IMR-90 (cell line): ENCODE measurements around the gene RAP1GAP. TPM values are rescaled to one million over a fixed set of nuclear protein-coding genes. Genes with fewer than 3 reads are reported as not detected.
A peak's percentile ranks its signal among the peaks of the same experiment; 100 is the strongest.

Source experiments
- ATAC-seq: fragments of 200-7000 bp; cut with Tn5 transposase; 2 replicates; pipeline ENCODE4 v1.9.1; 2020; ENCODE audit warnings: low read depth, mild to moderate bottlenecking, moderate library complexity
- BruUV-seq: library from RNA; stranded (reverse); fragments of 400-500 nt; replicated peaks from 2 replicates; lab custom pipeline; 2021; lab: Mats Ljungman, UMichigan
- CTCF ChIA-PET: fragments of 300-600 bp; formaldehyde crosslinking; extraction: SDS; loops from one replicate; lab custom pipeline; 2021; ENCODE audit warnings: antibody characterized with exemption; lab: Yijun Ruan, JAX
- POLR2A ChIA-PET: fragments of 300-600 bp; sonication (Branson Sonifier 250); formaldehyde crosslinking; loops from one replicate; lab custom pipeline; 2022; ENCODE audit warnings: antibody characterized with exemption; ENCODE audit not compliant: unreplicated experiment; lab: Charles Lee
- DNase-seq: peaks from one replicate; pipeline ENCODE4 v3.0.0; 2013
- H2AFZ ChIP-seq: replicated peaks from 2 replicates; pipeline ENCODE3; 2013; ENCODE audit warnings: low read length, mild to moderate bottlenecking; ENCODE audit not compliant: poor library complexity
- H2AK5ac ChIP-seq: 2 replicates; pipeline ENCODE4 v1.6.1; 2013; ENCODE audit warnings: low read depth, low read length, inconsistent platforms
- H2AK9ac ChIP-seq: replicated peaks from 2 replicates; pipeline ENCODE3; 2013; ENCODE audit warnings: mild to moderate bottlenecking, low read depth, low read length, moderate library complexity; ENCODE audit not compliant: poor library complexity
- H2BK120ac ChIP-seq: 2 replicates; pipeline ENCODE4 v1.6.1; 2013; ENCODE audit warnings: low read depth, low read length, inconsistent platforms
- H2BK15ac ChIP-seq: 3 replicates; pipeline ENCODE4 v1.6.1; 2013; ENCODE audit warnings: low read depth, low read length, inconsistent platforms
- H2BK20ac ChIP-seq: 2 replicates; pipeline ENCODE4 v1.6.1; 2013; ENCODE audit warnings: low read depth, mild to moderate bottlenecking, inconsistent platforms, low read length, moderate library complexity
- H2BK5ac ChIP-seq: 2 replicates; pipeline ENCODE4 v1.6.1; 2013; ENCODE audit warnings: mild to moderate bottlenecking, low read depth, low read length, inconsistent platforms; ENCODE audit not compliant: poor library complexity, severe bottlenecking
- H3K14ac ChIP-seq: replicated peaks from 2 replicates; pipeline ENCODE4 v1.6.1; 2013; ENCODE audit warnings: low read depth, low read length, inconsistent platforms
- H3K18ac ChIP-seq: 2 replicates; pipeline ENCODE4 v1.6.1; 2013; ENCODE audit warnings: low read depth, low read length, control low read depth
- H3K23ac ChIP-seq: 2 replicates; pipeline ENCODE4 v1.6.1; 2013; ENCODE audit warnings: low read depth, low read length, inconsistent platforms
- H3K27ac ChIP-seq: 2 replicates; pipeline ENCODE4 v1.5.1; 2013; ENCODE audit warnings: mild to moderate bottlenecking, control low read depth, low read length; ENCODE audit not compliant: insufficient read depth
- H3K27me3 ChIP-seq: 2 replicates; pipeline ENCODE4 v1.6.1; 2013; ENCODE audit warnings: low read length; ENCODE audit not compliant: control insufficient read depth, insufficient read depth
- H3K36me3 ChIP-seq: 2 replicates; pipeline ENCODE4 v1.6.1; 2013; ENCODE audit warnings: low read length, mixed read lengths; ENCODE audit not compliant: control insufficient read depth, insufficient read depth
- H3K4ac ChIP-seq: 2 replicates; pipeline ENCODE4 v1.6.1; 2013; ENCODE audit warnings: low read depth, low read length, inconsistent platforms
- H3K4me1 ChIP-seq: 2 replicates; pipeline ENCODE4 v1.6.1; 2013; ENCODE audit warnings: low read length, mixed read lengths; ENCODE audit not compliant: control insufficient read depth, insufficient read depth
- H3K4me2 ChIP-seq: 2 replicates; pipeline ENCODE4 v1.6.1; 2013; ENCODE audit warnings: low read depth, mild to moderate bottlenecking, control low read depth, low read length, moderate library complexity
- H3K4me3 ChIP-seq: 2 replicates; pipeline ENCODE4 v1.5.1; 2013; ENCODE audit warnings: low read depth, mild to moderate bottlenecking, control low read depth, low read length, moderate library complexity; ENCODE audit not compliant: insufficient read depth
- H3K56ac ChIP-seq: 2 replicates; pipeline ENCODE4 v1.6.1; 2013; ENCODE audit warnings: low read length, inconsistent platforms; ENCODE audit not compliant: insufficient read depth; ENCODE audit errors: extremely low read depth
- H3K79me1 ChIP-seq, 2 experiments: 2 replicates each; pipeline ENCODE4 v1.6.1; 2013; ENCODE audit warnings: low read length in 2 of 2, inconsistent platforms in 1 of 2, low read depth in 1 of 2
- H3K9ac ChIP-seq: 2 replicates; pipeline ENCODE4 v1.6.1; 2013; ENCODE audit warnings: low read depth, low read length, control low read depth
- H3K9me1 ChIP-seq: 2 replicates; pipeline ENCODE4 v1.6.1; 2013; ENCODE audit warnings: low read length, inconsistent platforms; ENCODE audit not compliant: insufficient read depth
- H3K9me3 ChIP-seq: 2 replicates; pipeline ENCODE4 v1.6.1; 2013; ENCODE audit warnings: low read length; ENCODE audit not compliant: control insufficient read depth, insufficient read depth
- H4K20me1 ChIP-seq: 2 replicates; pipeline ENCODE4 v1.6.1; 2013; ENCODE audit warnings: low read length, inconsistent platforms; ENCODE audit not compliant: insufficient read depth
- H4K5ac ChIP-seq: 2 replicates; pipeline ENCODE4 v1.6.1; 2013; ENCODE audit warnings: mild to moderate bottlenecking, low read depth, low read length, control low read depth
- H4K8ac ChIP-seq, 2 experiments: 2 replicates each; pipeline ENCODE4 v1.6.1; 2013; ENCODE audit warnings: low read depth in 2 of 2, low read length in 2 of 2, control low read depth in 1 of 2, inconsistent platforms in 1 of 2
- H4K91ac ChIP-seq: 2 replicates; pipeline ENCODE4 v1.6.1; 2013; ENCODE audit warnings: low read depth, low read length, inconsistent platforms; ENCODE audit not compliant: insufficient read depth
- BHLHE40 ChIP-seq: fragments of 150-350 bp; IDR thresholded peaks from 2 replicates; pipeline ENCODE4 v1.6.1; 2016; ENCODE audit warnings: mild to moderate bottlenecking, low read depth, low read length
- CEBPB ChIP-seq: IDR thresholded peaks from 2 replicates; pipeline ENCODE4 v1.6.1; 2012; ENCODE audit warnings: low read depth, low read length, improper control_type of control experiment
- FOS ChIP-seq: fragments of 150-350 bp; IDR thresholded peaks from 2 replicates; pipeline ENCODE4 v1.6.1; 2016; ENCODE audit warnings: low read depth, low read length
- MAZ ChIP-seq: IDR thresholded peaks from 2 replicates; pipeline ENCODE4 v1.6.1; 2012; ENCODE audit warnings: low read depth, mild to moderate bottlenecking, low read length, improper control_type of control experiment, moderate library complexity, borderline replicate concordance
- MXI1 ChIP-seq: IDR thresholded peaks from 2 replicates; pipeline ENCODE4 v1.6.1; 2012; ENCODE audit warnings: low read depth, mild to moderate bottlenecking, low read length, moderate library complexity, borderline replicate concordance
- RAD21 ChIP-seq: IDR thresholded peaks from 2 replicates; pipeline ENCODE4 v1.6.1; 2012; ENCODE audit warnings: low read length, improper control_type of control experiment
- RFX5 ChIP-seq: IDR thresholded peaks from 2 replicates; pipeline ENCODE4 v1.8.0; 2012; ENCODE audit warnings: low read depth, mild to moderate bottlenecking, low read length, moderate library complexity
- SMC3 ChIP-seq: fragments of 150-350 bp; IDR thresholded peaks from 2 replicates; pipeline ENCODE4 v1.6.1; 2016; ENCODE audit warnings: low read depth, mild to moderate bottlenecking, antibody characterized with exemption, low read length, moderate library complexity
- WGBS, 2 experiments: methylation state at CpG; one replicate each; pipeline versions ENCODE4 v1.1.5 to v1.1.7; 2013; ENCODE audit warnings: missing lambda C conversion rate in 2 of 2; ENCODE audit not compliant: insufficient read length in 1 of 2; ENCODE audit errors: extremely low coverage in 2 of 2; 5-methylcytosine and 5-hydroxymethylcytosine counted together
- dilution Hi-C: fragments of 300-500 bp; cut with HindIII; formaldehyde crosslinking; loops from one replicate; pipeline ENCODE4 v1.14.3; 2018; ENCODE audit warnings: low sequenced_read_pairs; ENCODE audit not compliant: unreplicated experiment
- in situ Hi-C: fragments of 300-500 bp; cut with MboI; formaldehyde crosslinking; loops from 3 replicates; pipeline ENCODE4 v1.14.3; 2019; ENCODE audit warnings: low sequenced_read_pairs, inconsistent platforms, mixed read lengths
- intact Hi-C: fragments of 100-400 bp; cut with micrococcal nuclease; formaldehyde crosslinking; loops from 2 replicates; pipeline ENCODE4 v1.10.0; 2022
- polyA plus RNA-seq, 3 experiments: library from polyadenylated mRNA; depleted of rRNA; stranded (reverse); fragments of >200 nt; gene quantifications; 2 replicates each; pipeline ENCODE4 v1.2.3, GENCODE V29; 2012; ENCODE audit warnings: low replicate concordance in 1 of 3
- total RNA-seq: library from RNA; depleted of rRNA; stranded (reverse); fragments of >200 nt; gene quantifications from 2 replicates; pipeline ENCODE4 v1.2.3, GENCODE V29; 2012
- TF ChIP-seq, protein P1 (sequence below): fragments of 150-350 bp; IDR thresholded peaks from 2 replicates; pipeline ENCODE4 v1.6.1; 2017; ENCODE audit warnings: mild to moderate bottlenecking, antibody characterized with exemption, low read length, low read depth

Gene RAP1GAP
- total and polyA plus RNA-seq, 2 of the 4 experiments (the other 2 are of a cell fraction) = under 0.01 to 0.10 TPM

- BruUV-seq = no TSS peak
- dilution Hi-C loops = no loop called here
- Histone ChIP-seq H3K4me3 (no peak overlapping the region), H3K36me3 (no peaks in the 10 kb centered on the region), H4K20me1 (0 out of 2 replicates have a peak, but pooled peaks cover 3% of the 10 kb centered on the region), H3K4me1 (peaks cover 16% of the 10 kb centered on the region), H4K5ac (peak overlapping the region; percentile 52; the same call in 1 of the 2 replicates), H3K4me2 (no peak overlapping the region), H2AK5ac (peak overlapping the region; percentile 96), H2AK9ac (peak overlapping the region; percentile 45), H3K9ac (no peak overlapping the region), H3K56ac (no peak overlapping the region), H3K27ac (no peak overlapping the region), H2BK15ac (peak overlapping the region; percentile 45; the same call in 2 of the 3 replicates), H3K4ac (peak overlapping the region; percentile 38; the same call in 1 of the 2 replicates), H3K27me3 (no peaks in the 10 kb centered on the region), H2BK120ac (peak overlapping the region; percentile 73), H4K8ac (peak overlapping the region; percentile 33 to 85; a peak in 1 of 4 replicates), H3K18ac (peak overlapping the region; percentile 7; the same call in 1 of the 2 replicates), H3K14ac (0 out of 2 replicates have a peak overlapping the region, but pooled peaks have one; percentile 14), H2BK20ac (0 out of 2 replicates have a peak overlapping the region, but pooled peaks have one; percentile 28), H2BK5ac (peak overlapping the region; percentile 74), H3K23ac (no peak overlapping the region), H3K79me1 (no peaks in the 10 kb centered on the region), H2AFZ (peak overlapping the region; percentile 12), H4K91ac (peak overlapping the region; percentile 31; the same call in 1 of the 2 replicates), H3K9me3 (peaks cover 4% of the 10 kb centered on the region), H3K9me1 (peaks cover 14% of the 10 kb centered on the region)
- TF ChIP-seq, protein P1, sequence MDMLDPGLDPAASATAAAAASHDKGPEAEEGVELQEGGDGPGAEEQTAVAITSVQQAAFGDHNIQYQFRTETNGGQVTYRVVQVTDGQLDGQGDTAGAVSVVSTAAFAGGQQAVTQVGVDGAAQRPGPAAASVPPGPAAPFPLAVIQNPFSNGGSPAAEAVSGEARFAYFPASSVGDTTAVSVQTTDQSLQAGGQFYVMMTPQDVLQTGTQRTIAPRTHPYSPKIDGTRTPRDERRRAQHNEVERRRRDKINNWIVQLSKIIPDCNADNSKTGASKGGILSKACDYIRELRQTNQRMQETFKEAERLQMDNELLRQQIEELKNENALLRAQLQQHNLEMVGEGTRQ = no peak
- TF ChIP-seq RAD21 (no peak), RFX5 (no peak), SMC3 (no peak), BHLHE40 (no peak), MXI1 (no peak), CEBPB (no peak), FOS (no peak), MAZ (no peak)
- POLR2A ChIA-PET = no interaction called here
- no peak for ATAC-seq
- intact Hi-C loops = no loop called here
- DNase-seq = no peak
- in situ Hi-C loops = no loop called here
- 92% methylated on average over 2 of the region's 10 CpGs; no CpG with 5 or more reads in 1 of the 2 experiments for WGBS, 2 experiments
- CTCF ChIA-PET = no interaction called here
Measured at GRCh38 chr1:21568809-21569385, 100.3 kb downstream of the RAP1GAP start.
